Liver (tissue), 3 donors: ENCODE results near the gene LYRM4.

Experiments
- GABPA ChIP-seq, 2 donors: IDR thresholded peaks in 1 of 2; conservative IDR thresholded peaks in 1 of 2; 2 replicates each; pipeline ENCODE4 v1.6.1; 2016; ENCODE audit warnings: antibody characterized with exemption in 2 of 2, mild to moderate bottlenecking in 1 of 2, moderate library complexity in 1 of 2
- HNF4G ChIP-seq: IDR thresholded peaks from 2 replicates; pipeline ENCODE4 v1.6.1; 2016; ENCODE audit warnings: antibody characterized with exemption
- JUND ChIP-seq, 2 donors: IDR thresholded peaks; 2 replicates each; pipeline ENCODE4 v1.6.1; 2016; ENCODE audit warnings: antibody characterized with exemption in 2 of 2
- MAX ChIP-seq: IDR thresholded peaks from 2 replicates; pipeline ENCODE4 v1.6.1; 2016; ENCODE audit warnings: antibody characterized with exemption
- RAD21 ChIP-seq, 2 donors: IDR thresholded peaks; 2 replicates each; pipeline ENCODE4 v1.6.1; 2016; ENCODE audit warnings: antibody characterized with exemption in 2 of 2, mild to moderate bottlenecking in 2 of 2
- TAF1 ChIP-seq: conservative IDR thresholded peaks from 2 replicates; pipeline ENCODE4 v1.6.1; 2016; ENCODE audit warnings: antibody characterized with exemption, mild to moderate bottlenecking
- YY1 ChIP-seq: IDR thresholded peaks from 2 replicates; pipeline ENCODE4 v1.6.1; 2016; ENCODE audit warnings: antibody characterized with exemption, mild to moderate bottlenecking
- TF ChIP-seq, protein P1 (sequence below): fragments of 150-350 bp; IDR thresholded peaks from 2 replicates; pipeline ENCODE4 v1.5.1; 2017; ENCODE audit warnings: improper control_type of control experiment, low read depth, low read length; ENCODE audit not compliant: missing input control
- TF ChIP-seq, protein P2 (sequence below): IDR thresholded peaks from 2 replicates; pipeline ENCODE4 v1.6.1; 2016; ENCODE audit warnings: antibody characterized with exemption
- donor health status: healthy.
- donor health status: healthy.

DNA sequence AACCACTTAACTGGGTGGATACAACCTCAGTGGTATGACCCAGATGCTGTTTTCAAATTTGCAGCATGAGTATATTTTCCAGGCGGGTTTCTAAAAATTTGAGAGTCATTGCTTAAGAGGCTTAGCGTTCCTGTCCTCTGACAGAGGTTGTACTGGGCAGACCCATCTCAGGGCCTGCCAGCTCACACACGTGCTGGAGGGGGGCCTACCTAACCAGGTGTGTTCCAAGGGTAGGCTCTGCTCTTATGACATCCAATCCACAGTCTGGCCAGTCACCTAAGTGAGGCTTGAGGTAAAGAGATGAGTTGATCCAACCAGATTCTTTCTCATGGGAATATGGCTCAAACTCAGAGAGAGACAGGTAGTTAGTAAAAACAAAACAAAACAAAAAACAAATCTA lies 1.3 kb downstream of the LYRM4 start:
- TF ChIP-seq, protein P1, sequence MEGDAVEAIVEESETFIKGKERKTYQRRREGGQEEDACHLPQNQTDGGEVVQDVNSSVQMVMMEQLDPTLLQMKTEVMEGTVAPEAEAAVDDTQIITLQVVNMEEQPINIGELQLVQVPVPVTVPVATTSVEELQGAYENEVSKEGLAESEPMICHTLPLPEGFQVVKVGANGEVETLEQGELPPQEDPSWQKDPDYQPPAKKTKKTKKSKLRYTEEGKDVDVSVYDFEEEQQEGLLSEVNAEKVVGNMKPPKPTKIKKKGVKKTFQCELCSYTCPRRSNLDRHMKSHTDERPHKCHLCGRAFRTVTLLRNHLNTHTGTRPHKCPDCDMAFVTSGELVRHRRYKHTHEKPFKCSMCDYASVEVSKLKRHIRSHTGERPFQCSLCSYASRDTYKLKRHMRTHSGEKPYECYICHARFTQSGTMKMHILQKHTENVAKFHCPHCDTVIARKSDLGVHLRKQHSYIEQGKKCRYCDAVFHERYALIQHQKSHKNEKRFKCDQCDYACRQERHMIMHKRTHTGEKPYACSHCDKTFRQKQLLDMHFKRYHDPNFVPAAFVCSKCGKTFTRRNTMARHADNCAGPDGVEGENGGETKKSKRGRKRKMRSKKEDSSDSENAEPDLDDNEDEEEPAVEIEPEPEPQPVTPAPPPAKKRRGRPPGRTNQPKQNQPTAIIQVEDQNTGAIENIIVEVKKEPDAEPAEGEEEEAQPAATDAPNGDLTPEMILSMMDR: no peak
- no peak for TF ChIP-seq JUND (IDR thresholded peaks at IDR 0.05)
- TF ChIP-seq, protein P2, sequence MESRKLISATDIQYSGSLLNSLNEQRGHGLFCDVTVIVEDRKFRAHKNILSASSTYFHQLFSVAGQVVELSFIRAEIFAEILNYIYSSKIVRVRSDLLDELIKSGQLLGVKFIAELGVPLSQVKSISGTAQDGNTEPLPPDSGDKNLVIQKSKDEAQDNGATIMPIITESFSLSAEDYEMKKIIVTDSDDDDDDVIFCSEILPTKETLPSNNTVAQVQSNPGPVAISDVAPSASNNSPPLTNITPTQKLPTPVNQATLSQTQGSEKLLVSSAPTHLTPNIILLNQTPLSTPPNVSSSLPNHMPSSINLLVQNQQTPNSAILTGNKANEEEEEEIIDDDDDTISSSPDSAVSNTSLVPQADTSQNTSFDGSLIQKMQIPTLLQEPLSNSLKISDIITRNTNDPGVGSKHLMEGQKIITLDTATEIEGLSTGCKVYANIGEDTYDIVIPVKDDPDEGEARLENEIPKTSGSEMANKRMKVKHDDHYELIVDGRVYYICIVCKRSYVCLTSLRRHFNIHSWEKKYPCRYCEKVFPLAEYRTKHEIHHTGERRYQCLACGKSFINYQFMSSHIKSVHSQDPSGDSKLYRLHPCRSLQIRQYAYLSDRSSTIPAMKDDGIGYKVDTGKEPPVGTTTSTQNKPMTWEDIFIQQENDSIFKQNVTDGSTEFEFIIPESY: no peak
- no peak for TF ChIP-seq RAD21 (IDR thresholded peaks at IDR 0.05)
- TF ChIP-seq TAF1: no peak
- no peak for TF ChIP-seq MAX
- no peak for TF ChIP-seq YY1
- no peak for TF ChIP-seq GABPA (IDR thresholded peaks at IDR 0.05 in 1 of 2, conservative IDR thresholded peaks at IDR 0.05 in 1 of 2)
- TF ChIP-seq HNF4G: no peak
